Uterus (tissue), 2 donors: ENCODE data around the gene KRT78.

Experiments used
- POLR2A ChIP-seq, 2 donors: fragments of 450-650 bp; IDR thresholded peaks; one replicate each; pipeline ENCODE4 v1.6.1; 2016; ENCODE audit warnings: antibody characterized with exemption in 2 of 2, mild to moderate bottlenecking in 1 of 2, moderate library complexity in 1 of 2
- TF ChIP-seq, protein P1 (sequence below), 4 experiments: fragments of 200-600 bp in 2 of 4; fragments of 450-650 bp in 2 of 4; sonication (generic) in 2 of 4; IDR thresholded peaks; one replicate each; pipeline ENCODE4 v1.5.1; 2016 to 2019; ENCODE audit warnings: antibody characterized with exemption in 4 of 4, mild to moderate bottlenecking in 2 of 4, moderate library complexity in 1 of 4

DNA sequence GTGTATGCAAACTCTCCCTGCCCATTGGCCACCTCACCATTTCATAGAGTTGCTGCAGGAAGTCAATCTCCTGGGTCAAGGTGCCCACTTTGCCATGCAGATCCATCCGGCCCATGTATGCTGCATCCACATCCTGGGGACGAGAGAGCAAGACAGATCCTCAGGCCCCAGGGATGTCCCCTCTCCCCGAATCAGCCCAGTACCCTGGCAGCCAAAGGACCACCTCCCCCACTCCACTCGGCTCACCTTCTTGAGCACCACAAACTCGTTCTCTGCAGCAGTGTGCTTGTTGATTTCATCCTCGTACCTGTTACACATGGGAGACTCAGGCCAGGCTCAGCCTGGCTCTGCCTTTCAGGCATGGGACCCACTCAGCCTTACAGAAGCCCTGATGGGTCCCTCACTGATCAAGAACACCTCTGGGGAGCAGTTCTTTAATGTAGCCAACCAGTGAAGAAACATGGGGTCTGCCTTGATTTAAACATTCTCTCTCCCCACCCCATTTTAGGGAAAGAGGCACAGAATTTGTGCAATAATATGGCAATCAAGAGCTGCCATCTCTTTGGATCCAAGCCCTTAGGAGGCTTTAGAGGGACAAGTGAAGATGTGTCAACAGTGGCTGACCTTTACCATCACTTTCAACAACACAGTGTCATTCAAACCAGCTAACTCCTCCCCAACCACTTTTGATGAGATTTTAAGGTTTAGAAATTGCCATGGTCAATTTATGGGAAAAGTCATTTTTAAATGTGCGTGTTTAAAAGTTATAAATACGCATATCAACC, 18.6 kb downstream of the KRT78 start:
- TF ChIP-seq, protein P1, sequence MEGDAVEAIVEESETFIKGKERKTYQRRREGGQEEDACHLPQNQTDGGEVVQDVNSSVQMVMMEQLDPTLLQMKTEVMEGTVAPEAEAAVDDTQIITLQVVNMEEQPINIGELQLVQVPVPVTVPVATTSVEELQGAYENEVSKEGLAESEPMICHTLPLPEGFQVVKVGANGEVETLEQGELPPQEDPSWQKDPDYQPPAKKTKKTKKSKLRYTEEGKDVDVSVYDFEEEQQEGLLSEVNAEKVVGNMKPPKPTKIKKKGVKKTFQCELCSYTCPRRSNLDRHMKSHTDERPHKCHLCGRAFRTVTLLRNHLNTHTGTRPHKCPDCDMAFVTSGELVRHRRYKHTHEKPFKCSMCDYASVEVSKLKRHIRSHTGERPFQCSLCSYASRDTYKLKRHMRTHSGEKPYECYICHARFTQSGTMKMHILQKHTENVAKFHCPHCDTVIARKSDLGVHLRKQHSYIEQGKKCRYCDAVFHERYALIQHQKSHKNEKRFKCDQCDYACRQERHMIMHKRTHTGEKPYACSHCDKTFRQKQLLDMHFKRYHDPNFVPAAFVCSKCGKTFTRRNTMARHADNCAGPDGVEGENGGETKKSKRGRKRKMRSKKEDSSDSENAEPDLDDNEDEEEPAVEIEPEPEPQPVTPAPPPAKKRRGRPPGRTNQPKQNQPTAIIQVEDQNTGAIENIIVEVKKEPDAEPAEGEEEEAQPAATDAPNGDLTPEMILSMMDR (IDR thresholded peaks at IDR 0.05), result no peak
- TF ChIP-seq POLR2A (IDR thresholded peaks at IDR 0.05), result no peak
